ENCODE data around the gene PCDHB5.
"Not testable (repeated sequence)": the region's sequence is repeated elsewhere in the genome, so short reads cannot be mapped to it uniquely, and the experiment has no call there.

Gene PCDHB5

GRCh38 chr5:141152096-141152495, 17.1 kb downstream of the PCDHB5 start:
- not testable (repeated sequence) for DNase-seq (ENCODE audit: low read depth in 2 of 2)

GRCh38 chr5:141155540-141156374, 20.8 kb downstream of the PCDHB5 start:
- DNase-seq (ENCODE audit: low read depth in 2 of 2) = no peak

GRCh38 chr5:141157356-141157755, 22.4 kb downstream of the PCDHB5 start:
- not testable (repeated sequence) for DNase-seq (ENCODE audit: low read depth in 2 of 2)

GRCh38 chr5:141157901-141158300, 22.9 kb downstream of the PCDHB5 start:
- DNase-seq (ENCODE audit: low read depth in 2 of 2) = not testable (repeated sequence)

- no peak for DNase-seq (ENCODE audit: low read depth in 2 of 2)
These were observed 37.6 kb downstream of the PCDHB5 start, which contains the start of gene PCDHB7 for GRCh38 chr5:141172381-141173204. PCDHB7 (plus strand) TSS chr5:141172644; CDS start chr5:141172836, 192 bp downstream.

GRCh38 chr5:141174291-141175104, 39.5 kb downstream of the PCDHB5 start:
- not testable (repeated sequence) for DNase-seq (ENCODE audit: low read depth in 2 of 2)

GRCh38 chr5:141175933-141176332, 40.9 kb downstream of the PCDHB5 start:
- DNase-seq (ENCODE audit: low read depth in 2 of 2) = no peak

- not testable (repeated sequence) for DNase-seq (ENCODE audit: low read depth in 2 of 2)
These were observed 42.7 kb downstream of the PCDHB5 start, which contains the start of gene PCDHB8 for GRCh38 chr5:141177577-141178191. PCDHB8 (plus strand) TSS chr5:141177790; CDS start chr5:141178035, 245 bp downstream.

- DNase-seq (ENCODE audit: low read depth in 2 of 2) = not testable (repeated sequence)
These were observed 44.4 kb downstream of the PCDHB5 start for GRCh38 chr5:141179371-141179770.

- not testable (repeated sequence) for DNase-seq (ENCODE audit: low read depth in 2 of 2)
These were observed 44.9 kb downstream of the PCDHB5 start for GRCh38 chr5:141179876-141180275.

GRCh38 chr5:141180313-141180712, 45.3 kb downstream of the PCDHB5 start:
- DNase-seq (ENCODE audit: low read depth in 2 of 2) = no peak

GRCh38 chr5:141182248-141182647, 47.2 kb downstream of the PCDHB5 start, which contains the start of gene PCDHB16:
PCDHB16 (plus strand) TSS chr5:141182387; CDS start chr5:141182560, 173 bp downstream.
- DNase-seq (ENCODE audit: low read depth in 2 of 2) = no peak

- DNase-seq (ENCODE audit: low read depth in 2 of 2) = not testable (repeated sequence)
These were observed 49.3 kb downstream of the PCDHB5 start for GRCh38 chr5:141184117-141184855.

- no peak for DNase-seq (ENCODE audit: low read depth in 2 of 2)
These were observed 52.0 kb downstream of the PCDHB5 start, which contains the start of gene PCDHB9 for GRCh38 chr5:141186897-141187512. PCDHB9 (plus strand) TSS chr5:141187161; CDS start chr5:141187319, 158 bp downstream.

Measured in stimulated activated CD8-positive, alpha-beta memory T cell treated with anti-CD3 and anti-CD28 coated beads, Interleukin-15, amount 100 ng/mL, for 48 hours (primary cell).